ES-I3 (cell line): ENCODE data around the gene CD209.

Experiments
- H3K36me3 ChIP-seq: 2 replicates; pipeline ENCODE4 v1.6.1; 2013; ENCODE audit warnings: mild to moderate bottlenecking, low read length, control low read depth, moderate library complexity; ENCODE audit not compliant: insufficient read depth
- H3K4me1 ChIP-seq: 2 replicates; pipeline ENCODE4 v1.6.1; 2013; ENCODE audit warnings: mild to moderate bottlenecking, control low read depth, low read length; ENCODE audit not compliant: insufficient read depth
- H3K9ac ChIP-seq: 2 replicates; pipeline ENCODE4 v1.6.1; 2013; ENCODE audit warnings: low read depth, mild to moderate bottlenecking, low read length, moderate library complexity
- H3K9me3 ChIP-seq: 2 replicates; pipeline ENCODE4 v1.6.1; 2013; ENCODE audit warnings: mild to moderate bottlenecking, low read length, moderate library complexity; ENCODE audit not compliant: control insufficient read depth, insufficient read depth

Gene CD209

GRCh38 chr19:7718668-7719067 is 28.7 kb downstream of the CD209 start:
- Histone ChIP-seq H3K9me3 (no peaks in the 10 kb centered on the region), H3K4me1 (no peaks in the 10 kb centered on the region), H3K9ac (no peak overlapping the region), H3K36me3 (no peaks in the 10 kb centered on the region)

GRCh38 chr19:7716762-7717161 is 30.6 kb downstream of the CD209 start:
- H3K36me3 ChIP-seq = no peaks in the 10 kb centered on the region
- H3K9me3 ChIP-seq = no peaks in the 10 kb centered on the region
- no peak overlapping the region for H3K9ac ChIP-seq
- no peaks in the 10 kb centered on the region for H3K4me1 ChIP-seq

- no peaks in the 10 kb centered on the region for H3K4me1 ChIP-seq
- no peaks in the 10 kb centered on the region for H3K9me3 ChIP-seq
- H3K9ac ChIP-seq = no peak overlapping the region
- no peaks in the 10 kb centered on the region for H3K36me3 ChIP-seq
Observed at GRCh38 chr19:7715671-7716070, 31.7 kb downstream of the CD209 start.

GRCh38 chr19:7710616-7711015 is 36.7 kb downstream of the CD209 start:
- Histone ChIP-seq H3K36me3 (no peaks in the 10 kb centered on the region), H3K9me3 (no peaks in the 10 kb centered on the region), H3K4me1 (no peaks in the 10 kb centered on the region), H3K9ac (no peak overlapping the region)

GRCh38 chr19:7709932-7710460 is 37.3 kb downstream of the CD209 start:
- Histone ChIP-seq H3K9ac (no peak overlapping the region), H3K9me3 (no peaks in the 10 kb centered on the region), H3K4me1 (no peaks in the 10 kb centered on the region), H3K36me3 (no peaks in the 10 kb centered on the region)

GRCh38 chr19:7706955-7707456 is 40.3 kb downstream of the CD209 start:
- Histone ChIP-seq H3K36me3 (no peaks in the 10 kb centered on the region), H3K4me1 (no peaks in the 10 kb centered on the region), H3K9ac (no peak overlapping the region), H3K9me3 (no peaks in the 10 kb centered on the region)

- Histone ChIP-seq H3K4me1 (no peaks in the 10 kb centered on the region), H3K36me3 (no peaks in the 10 kb centered on the region), H3K9me3 (no peaks in the 10 kb centered on the region), H3K9ac (no peak overlapping the region)
Observed at GRCh38 chr19:7706188-7706954, 41.0 kb downstream of the CD209 start.

GRCh38 chr19:7705387-7706187 is 41.7 kb downstream of the CD209 start:
- Histone ChIP-seq H3K9me3 (no peaks in the 10 kb centered on the region), H3K9ac (no peak overlapping the region), H3K36me3 (no peaks in the 10 kb centered on the region), H3K4me1 (no peaks in the 10 kb centered on the region)

GRCh38 chr19:7704280-7705060 is 42.9 kb downstream of the CD209 start:
- Histone ChIP-seq H3K36me3 (no peaks in the 10 kb centered on the region), H3K9me3 (no peaks in the 10 kb centered on the region), H3K9ac (no peak overlapping the region), H3K4me1 (no peaks in the 10 kb centered on the region)

- Histone ChIP-seq H3K4me1 (no peaks in the 10 kb centered on the region), H3K36me3 (no peaks in the 10 kb centered on the region), H3K9ac (no peak overlapping the region), H3K9me3 (no peaks in the 10 kb centered on the region)
Observed at GRCh38 chr19:7703332-7703731, 44.0 kb downstream of the CD209 start.

GRCh38 chr19:7701654-7702457 is 45.5 kb downstream of the CD209 start, which contains the start of gene FCER2:
FCER2 (minus strand) TSS chr19:7702131; CDS start chr19:7699760, 2,371 bp downstream.
- Histone ChIP-seq H3K4me1 (no peaks in the 10 kb centered on the region), H3K9ac (no peak within 1 kb of the TSS), H3K36me3 (no peaks in the 10 kb centered on the region), H3K9me3 (no peaks in the 10 kb centered on the region)

GRCh38 chr19:7701049-7701653 is 46.2 kb downstream of the CD209 start:
- Histone ChIP-seq H3K9ac (no peak overlapping the region), H3K9me3 (no peaks in the 10 kb centered on the region), H3K36me3 (no peaks in the 10 kb centered on the region), H3K4me1 (no peaks in the 10 kb centered on the region)
